Karpas-422 (cell line): ENCODE results near the gene SLC25A33. TPM values are rescaled to one million over a fixed set of nuclear protein-coding genes. Genes with fewer than 3 reads are reported as not detected.

ENCODE experiments used
- DNase-seq: peaks from one replicate; pipeline ENCODE4 v3.0.0-alpha.2; 2015
- H2AFZ ChIP-seq: fragments of 200-600 bp; sonication (generic); 2 replicates; pipeline ENCODE4 v1.6.1; 2014; ENCODE audit warnings: antibody characterized with exemption, low read length, mixed read lengths
- H3K27ac ChIP-seq: fragments of 200-600 bp; sonication (generic); 2 replicates; pipeline ENCODE4 v1.5.1; 2014; ENCODE audit warnings: mild to moderate bottlenecking, low read length, moderate library complexity
- H3K27me3 ChIP-seq: fragments of 200-600 bp; sonication (generic); 2 replicates; pipeline ENCODE4 v1.6.1; 2014; ENCODE audit warnings: low read length, mixed read lengths
- H3K36me3 ChIP-seq: fragments of 200-600 bp; sonication (generic); 2 replicates; pipeline ENCODE4 v1.6.1; 2014; ENCODE audit warnings: low read length, mixed read lengths; ENCODE audit not compliant: insufficient read depth
- H3K4me1 ChIP-seq: fragments of 200-600 bp; sonication (generic); 2 replicates; pipeline ENCODE4 v1.6.1; 2014; ENCODE audit warnings: mild to moderate bottlenecking, low read length, mixed read lengths
- H3K4me2 ChIP-seq: fragments of 200-600 bp; sonication (generic); 2 replicates; pipeline ENCODE4 v1.6.1; 2014; ENCODE audit warnings: low read length, low read depth, mild to moderate bottlenecking; ENCODE audit not compliant: poor library complexity, severe bottlenecking
- H3K4me3 ChIP-seq: fragments of 200-600 bp; sonication (generic); 2 replicates; pipeline ENCODE4 v1.5.1; 2014; ENCODE audit warnings: mild to moderate bottlenecking, antibody characterized with exemption, low read length, mixed read lengths
- H3K79me2 ChIP-seq: fragments of 200-600 bp; sonication (generic); 2 replicates; pipeline ENCODE4 v1.6.1; 2014; ENCODE audit warnings: mild to moderate bottlenecking, low read length, mixed read lengths
- H3K9ac ChIP-seq: fragments of 200-600 bp; sonication (generic); 2 replicates; pipeline ENCODE4 v1.6.0; 2014; ENCODE audit warnings: low read length
- H3K9me2 ChIP-seq: fragments of 200-600 bp; sonication (generic), shearing (Covaris generic); replicated peaks from 2 replicates; pipeline ENCODE4 v1.6.0; 2014; ENCODE audit warnings: mild to moderate bottlenecking, low read length, moderate library complexity; ENCODE audit not compliant: insufficient read depth
- H3K9me3 ChIP-seq: fragments of 300-700, 200-600 bp; sonication (generic); 2 replicates; pipeline ENCODE4 v1.6.1; 2014; ENCODE audit warnings: low read length, mixed read lengths
- H4K20me1 ChIP-seq: fragments of 200-600 bp; sonication (generic); 2 replicates; pipeline ENCODE4 v1.6.1; 2014; ENCODE audit warnings: mild to moderate bottlenecking, antibody characterized with exemption, low read length, low read depth; ENCODE audit not compliant: insufficient read depth
- total RNA-seq: library from RNA; depleted of rRNA; stranded (reverse); fragments of >200 nt; shearing (Covaris generic); gene quantifications from 2 replicates; pipeline ENCODE4 v1.2.3, GENCODE V29; 2014; ENCODE audit warnings: low replicate concordance

Gene SLC25A33
- total RNA-seq, 1 experiment from 2014 or later, result 25.2 TPM

DNA sequence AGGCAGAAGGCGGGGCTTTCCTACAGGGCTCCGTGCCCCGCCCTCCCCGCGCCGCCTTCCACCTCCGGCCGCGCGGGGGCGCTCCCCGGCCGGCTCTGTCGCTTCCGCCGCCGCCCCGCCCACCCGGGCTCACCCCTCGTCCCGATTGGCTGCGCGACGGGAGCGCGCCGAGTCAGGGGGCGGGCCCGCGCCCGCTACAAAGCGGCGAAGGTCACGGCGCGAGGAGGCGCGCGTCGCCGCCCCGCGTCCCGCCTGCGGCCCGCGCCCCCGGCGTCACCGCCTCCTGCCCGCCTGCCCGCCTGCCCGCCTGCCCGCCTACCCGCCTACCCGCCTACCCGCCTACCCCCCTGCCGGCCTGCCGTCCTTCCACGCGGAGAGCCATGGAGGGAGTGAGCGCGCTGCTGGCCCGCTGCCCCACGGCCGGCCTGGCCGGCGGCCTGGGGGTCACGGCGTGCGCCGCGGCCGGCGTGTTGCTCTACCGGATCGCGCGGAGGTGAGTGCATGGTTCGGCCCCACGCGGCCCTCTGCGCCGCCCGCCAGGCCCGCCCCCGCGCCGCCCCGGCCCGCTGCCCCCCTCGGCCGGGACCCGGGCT, 49.4 kb downstream of the SLC25A33 start, which contains the start of gene TMEM201:
TMEM201 (plus strand) TSS at position 361 of the 593 bp plus-strand sequence; CDS start at position 381, 20 bp downstream.
- peak within 1 kb of the TSS; percentile 39 for H3K27ac ChIP-seq
- peak within 1 kb of the TSS; percentile 75 for H3K4me3 ChIP-seq

DNA sequence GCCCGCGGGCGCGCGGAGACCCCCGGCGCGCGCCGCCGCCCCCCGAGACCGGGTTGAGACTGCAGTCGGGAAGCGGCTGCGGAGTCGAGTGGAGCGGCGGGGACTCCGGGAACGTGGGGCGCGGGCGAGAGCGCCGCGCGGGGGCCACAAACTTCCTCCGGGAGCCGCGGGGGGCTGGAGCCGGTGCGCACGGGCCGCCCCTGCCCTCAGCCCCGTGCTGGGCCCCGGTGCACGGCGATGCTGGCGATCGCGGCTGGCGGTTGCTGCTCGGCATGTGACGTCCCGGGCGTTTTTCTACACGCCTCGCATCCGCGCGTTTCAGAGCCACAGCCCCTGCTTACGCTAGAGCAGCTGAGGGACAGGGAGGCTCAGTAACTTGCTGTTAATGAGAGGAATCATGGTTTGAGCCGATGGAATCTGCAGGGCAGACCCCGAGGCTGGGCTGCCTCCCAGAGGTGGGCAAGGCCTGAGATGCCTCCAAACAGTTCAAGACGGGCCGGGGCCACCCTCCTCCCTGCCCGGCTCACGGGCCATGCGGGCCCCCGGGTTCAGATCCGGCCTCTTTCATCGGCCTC, 50.0 kb downstream of the SLC25A33 start:
- Histone ChIP-seq H3K4me2 (peak overlapping the region; percentile 86), H3K9me2 (no peaks in the 10 kb centered on the region), H4K20me1 (peaks cover 46% of the 10 kb centered on the region), H3K27ac (peak overlapping the region; percentile 39), H3K9ac (peak overlapping the region; percentile 70), H3K9me3 (no peaks in the 10 kb centered on the region), H3K79me2 (peaks cover 52% of the 10 kb centered on the region), H3K4me1 (peaks cover 47% of the 10 kb centered on the region), H3K27me3 (no peaks in the 10 kb centered on the region), H2AFZ (no peak overlapping the region), H3K36me3 (peaks cover 10% of the 10 kb centered on the region; the same call in 1 of the 2 replicates), H3K4me3 (peak overlapping the region; percentile 75)
- peak; percentile 80 for DNase-seq

More for the DNA sequence above, 49.4 kb downstream of the SLC25A33 start, which contains the start of gene TMEM201:
- Histone ChIP-seq H2AFZ (no peak within 1 kb of the TSS), H3K27me3 (no peaks in the 10 kb centered on the region), H3K4me1 (peaks cover 44% of the 10 kb centered on the region), H3K9ac (peak within 1 kb of the TSS; percentile 70), H3K36me3 (peaks cover 13% of the 10 kb centered on the region; the same call in 1 of the 2 replicates), H4K20me1 (peaks cover 40% of the 10 kb centered on the region), H3K79me2 (peaks cover 46% of the 10 kb centered on the region), H3K4me2 (peak within 1 kb of the TSS; percentile 86), H3K9me2 (no peaks in the 10 kb centered on the region), H3K9me3 (no peaks in the 10 kb centered on the region)
- DNase-seq, result peak; percentile 98

DNA sequence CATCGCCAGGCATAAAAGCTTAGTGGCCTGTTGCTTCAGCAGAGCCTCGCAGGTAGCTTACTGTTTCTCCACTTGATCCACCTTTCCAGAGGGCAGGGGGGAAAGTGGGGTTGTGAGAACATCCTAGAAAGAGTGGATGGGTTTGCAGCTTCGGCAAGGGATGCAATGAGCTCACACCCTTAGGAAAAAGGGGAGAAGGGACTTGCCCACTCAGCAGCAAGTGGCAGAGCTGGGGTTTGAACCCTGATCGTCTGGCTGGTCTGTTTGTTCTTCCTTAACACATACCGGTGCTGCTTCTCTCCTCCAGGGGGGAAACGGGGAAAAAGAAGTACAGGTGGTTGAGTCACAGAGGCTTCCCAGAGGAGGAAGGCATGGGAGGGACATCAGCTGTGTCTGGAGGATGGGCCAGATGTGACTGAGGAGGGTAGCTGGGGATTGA, 50.5 kb downstream of the SLC25A33 start:
- no peak for DNase-seq
- no peak overlapping the region for H2AFZ ChIP-seq
- peaks cover 57% of the 10 kb centered on the region for H3K79me2 ChIP-seq
- peak overlapping the region; percentile 39 for H3K27ac ChIP-seq
- H3K4me1 ChIP-seq, result peaks cover 47% of the 10 kb centered on the region
- H3K27me3 ChIP-seq, result no peaks in the 10 kb centered on the region
- H3K9ac ChIP-seq, result peak overlapping the region; percentile 70
- peak overlapping the region; percentile 75 for H3K4me3 ChIP-seq
- H3K36me3 ChIP-seq, result peaks cover 7% of the 10 kb centered on the region; the same call in 1 of the 2 replicates
- H3K9me2 ChIP-seq, result no peaks in the 10 kb centered on the region
- peaks cover 51% of the 10 kb centered on the region for H4K20me1 ChIP-seq
- H3K9me3 ChIP-seq, result no peaks in the 10 kb centered on the region
- H3K4me2 ChIP-seq, result peak overlapping the region; percentile 86

DNA sequence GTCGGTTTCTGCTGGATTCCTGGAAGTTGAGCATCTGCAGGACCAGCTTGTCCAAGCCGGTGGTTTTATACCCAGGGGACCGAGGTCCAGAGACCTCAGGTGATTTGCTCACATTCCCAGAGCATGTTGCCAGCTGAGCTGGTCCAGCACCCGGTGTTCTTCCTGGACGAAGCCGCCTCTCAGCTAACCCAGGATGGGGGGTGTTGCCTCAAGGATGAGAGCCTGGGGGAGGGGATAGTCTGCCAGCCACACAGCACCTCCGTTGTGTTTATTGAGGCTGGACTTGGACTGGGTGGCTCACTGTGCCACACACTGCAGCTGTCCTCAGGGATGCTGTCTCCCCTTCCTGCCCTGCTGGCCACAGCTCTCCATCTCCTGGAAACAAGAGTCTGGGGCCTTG, 50.9 kb downstream of the SLC25A33 start:
- Histone ChIP-seq H3K27ac (peak overlapping the region; percentile 39), H3K4me3 (peak overlapping the region; percentile 75), H3K9me3 (no peaks in the 10 kb centered on the region), H3K9me2 (no peaks in the 10 kb centered on the region), H2AFZ (no peak overlapping the region), H3K36me3 (peaks cover 4% of the 10 kb centered on the region; the same call in 1 of the 2 replicates), H4K20me1 (peaks cover 56% of the 10 kb centered on the region), H3K79me2 (peaks cover 62% of the 10 kb centered on the region), H3K4me1 (peaks cover 47% of the 10 kb centered on the region), H3K4me2 (peak overlapping the region; percentile 86), H3K27me3 (no peaks in the 10 kb centered on the region), H3K9ac (peak overlapping the region; percentile 70)
- no peak for DNase-seq

DNA sequence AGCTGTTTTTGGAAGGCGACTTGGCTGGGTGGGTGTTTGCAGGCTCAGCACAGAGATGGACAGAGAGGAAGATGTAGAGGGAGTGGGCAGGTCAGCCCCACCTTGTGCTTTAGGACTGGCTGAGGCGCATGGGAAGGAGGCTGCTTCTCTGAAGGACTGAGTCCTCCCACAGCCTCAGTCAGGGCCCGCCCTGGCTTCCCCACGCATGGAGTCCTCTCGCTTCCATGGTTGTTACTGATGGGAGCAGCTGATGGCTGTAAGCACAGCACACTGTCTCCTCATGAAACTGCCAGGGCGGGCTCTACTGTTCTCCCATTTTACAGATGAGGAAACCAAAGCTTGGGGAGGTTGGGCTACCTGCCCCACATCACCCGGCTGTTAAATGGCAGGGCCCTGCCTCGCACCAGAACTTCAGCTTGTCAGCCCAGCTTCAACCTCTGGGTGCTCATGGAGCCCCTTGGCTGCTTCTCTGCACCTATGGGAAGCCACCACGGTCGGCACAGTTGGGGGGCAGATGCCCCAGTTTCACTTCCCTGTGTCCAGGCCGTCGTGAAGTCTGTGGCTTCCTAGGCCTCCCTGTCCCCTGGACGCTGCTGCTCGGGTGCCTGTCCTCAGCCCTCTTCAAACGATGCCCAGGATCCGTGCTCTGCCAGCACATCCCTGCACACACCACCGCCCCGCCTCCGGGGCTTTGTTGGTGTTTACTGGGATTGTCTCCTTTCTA, 51.8 kb downstream of the SLC25A33 start:
- Histone ChIP-seq H3K27ac (peak overlapping the region; percentile 39), H3K36me3 (0 out of 2 replicates have a peak, but pooled peaks cover 4% of the 10 kb centered on the region), H3K4me2 (peak overlapping the region; percentile 86), H3K9ac (peak overlapping the region; percentile 70), H3K4me3 (peak overlapping the region; percentile 75), H3K27me3 (no peaks in the 10 kb centered on the region), H3K4me1 (peaks cover 47% of the 10 kb centered on the region), H3K9me3 (no peaks in the 10 kb centered on the region), H3K79me2 (peaks cover 69% of the 10 kb centered on the region), H4K20me1 (peaks cover 63% of the 10 kb centered on the region), H2AFZ (no peak overlapping the region), H3K9me2 (no peaks in the 10 kb centered on the region)
- DNase-seq, result peak; percentile 77

DNA sequence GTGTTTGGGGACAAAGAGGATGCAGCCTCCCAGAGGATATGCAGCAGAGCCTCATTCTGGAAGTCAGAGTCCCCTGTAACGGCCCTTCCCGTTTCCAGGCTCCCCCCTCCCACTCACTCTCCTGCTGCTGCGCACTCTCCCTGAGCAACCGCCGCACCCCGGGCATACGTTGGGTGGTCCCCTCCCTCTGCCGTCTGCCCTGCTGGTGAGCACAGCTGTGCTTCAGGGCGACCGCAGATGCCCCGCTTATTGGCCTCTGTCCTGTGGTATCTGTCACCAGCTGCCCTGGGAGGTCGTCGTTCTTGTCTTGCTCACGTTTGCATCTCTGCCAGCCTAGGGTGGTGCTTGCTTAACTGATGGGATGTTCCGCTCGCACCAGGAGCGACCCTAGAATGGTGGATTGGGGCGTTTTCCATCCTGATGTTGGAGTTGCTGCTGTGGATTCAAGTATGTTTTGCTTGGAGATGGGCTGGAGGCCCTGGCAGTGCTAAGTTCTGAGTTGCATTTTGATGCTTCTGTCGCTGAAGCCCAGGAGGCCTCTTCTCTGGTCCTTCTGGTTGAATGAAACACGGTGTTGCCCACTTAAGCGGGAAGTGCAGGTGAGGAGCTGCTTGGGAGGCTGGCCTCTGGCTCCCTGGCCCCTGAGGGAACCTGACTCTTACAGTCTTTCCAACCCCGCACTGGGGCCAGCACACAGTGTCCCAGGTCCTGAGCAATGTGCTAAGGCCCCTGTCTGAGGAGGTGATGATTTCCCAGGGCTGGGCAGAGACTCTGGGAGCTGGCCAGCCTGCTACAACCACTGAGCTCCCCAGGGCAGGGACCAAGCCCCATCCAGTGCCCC, 52.6 kb downstream of the SLC25A33 start:
- peaks cover 73% of the 10 kb centered on the region for H3K79me2 ChIP-seq
- H4K20me1 ChIP-seq, result peaks cover 63% of the 10 kb centered on the region
- H3K9me2 ChIP-seq, result no peaks in the 10 kb centered on the region
- peak overlapping the region; percentile 86 for H3K4me2 ChIP-seq
- no peaks in the 10 kb centered on the region for H3K27me3 ChIP-seq
- H2AFZ ChIP-seq, result no peak overlapping the region
- DNase-seq, result no peak
- H3K4me3 ChIP-seq, result peak overlapping the region; percentile 10; the same call in 1 of the 2 replicates
- no peaks in the 10 kb centered on the region for H3K9me3 ChIP-seq
- H3K4me1 ChIP-seq, result peaks cover 47% of the 10 kb centered on the region
- peak overlapping the region; percentile 39 for H3K27ac ChIP-seq
- peak overlapping the region; percentile 70 for H3K9ac ChIP-seq
- H3K36me3 ChIP-seq, result 0 out of 2 replicates have a peak, but pooled peaks cover 4% of the 10 kb centered on the region

DNA sequence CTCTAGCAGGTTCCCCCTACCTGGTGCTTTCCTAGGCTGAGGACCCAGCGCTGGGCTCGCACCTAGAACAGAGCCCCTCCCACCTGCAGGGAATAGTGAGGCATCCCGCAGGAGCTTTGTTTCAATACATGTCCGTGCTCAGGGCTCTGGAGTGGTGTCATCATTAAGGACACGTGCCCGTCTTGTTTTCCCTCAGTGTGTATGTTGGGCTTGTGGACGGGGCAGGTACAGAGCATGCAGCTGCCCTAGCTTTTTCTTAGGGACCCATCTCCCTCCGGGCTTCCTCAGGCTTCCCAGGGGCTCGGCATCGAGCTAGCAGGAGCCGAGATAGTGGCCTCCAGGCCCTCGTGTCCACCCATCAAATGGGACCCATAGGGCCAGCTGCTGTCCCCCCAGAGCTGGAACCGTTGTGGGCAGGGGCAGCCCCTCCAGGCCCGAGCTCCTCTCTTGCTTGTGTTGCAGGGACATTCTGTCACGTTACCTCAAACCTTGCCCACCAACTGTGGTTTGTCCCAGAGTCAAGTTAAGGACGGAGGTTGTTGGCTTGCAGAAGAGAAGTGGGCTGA, 53.3 kb downstream of the SLC25A33 start:
- Histone ChIP-seq H3K79me2 (peaks cover 73% of the 10 kb centered on the region), H3K36me3 (0 out of 2 replicates have a peak, but pooled peaks cover 4% of the 10 kb centered on the region), H3K4me2 (peak overlapping the region; percentile 86), H3K9ac (peak overlapping the region; percentile 70), H3K4me3 (peak overlapping the region; percentile 27; the same call in 1 of the 2 replicates), H3K9me2 (no peaks in the 10 kb centered on the region), H2AFZ (no peak overlapping the region), H3K4me1 (peaks cover 47% of the 10 kb centered on the region), H3K27ac (peak overlapping the region; percentile 39), H4K20me1 (peaks cover 66% of the 10 kb centered on the region), H3K9me3 (no peaks in the 10 kb centered on the region), H3K27me3 (no peaks in the 10 kb centered on the region)
- no peak for DNase-seq
